ENCODE measurements around the gene ANKRD55. TPM values are rescaled to one million over a fixed set of nuclear protein-coding genes. Genes with fewer than 3 reads are reported as not detected.

The ANKRD55 gene
- total and polyA plus RNA-seq, 2 of the 8 experiments (the other 6 are each of a cell fraction or from before 2014, with no cell fraction given): not detected

DNA sequence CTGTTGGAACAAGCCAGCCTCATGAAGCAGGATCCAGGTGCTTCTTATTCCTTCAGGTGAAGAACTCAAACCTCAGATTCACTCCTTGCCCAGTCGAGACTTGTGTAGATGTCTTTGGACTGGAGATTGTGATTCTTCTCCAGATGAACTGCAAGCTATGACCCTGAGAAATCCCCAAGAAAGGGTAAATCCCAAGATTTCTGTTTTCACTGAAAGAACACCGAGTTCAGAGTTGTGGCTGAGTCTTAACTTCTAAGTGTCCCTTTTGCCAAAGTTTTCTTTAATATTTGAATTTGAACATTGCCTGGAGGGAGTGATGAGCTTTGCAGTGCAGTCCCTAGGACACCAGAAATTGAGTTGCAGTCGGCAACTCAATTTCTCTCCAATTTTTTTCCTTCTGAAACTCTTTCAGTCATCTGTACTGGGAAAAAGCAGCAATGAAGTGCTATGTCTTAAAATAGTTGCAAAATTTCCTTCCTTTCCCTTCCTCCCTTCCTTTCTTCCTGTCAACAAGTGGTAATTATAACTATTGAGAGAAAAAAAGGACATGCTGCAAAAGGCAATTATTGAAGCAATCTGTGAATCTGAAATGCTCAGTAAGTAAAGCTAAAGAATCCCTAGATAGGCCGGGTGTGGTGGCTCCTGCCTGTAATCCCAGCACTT, 56.1 kb downstream of the ANKRD55 start:
- Histone ChIP-seq H3K9ac (replicated peaks in 1 of 4; ENCODE audit: extremely low read depth in 1 of 4, low read depth in 3 of 4, low read length in 3 of 4) (no peak overlapping the region), H3K4me3 (ENCODE audit: extremely low read depth in 1 of 4, insufficient read depth in 2 of 4, low read depth in 3 of 4, low read length in 4 of 4) (no peak overlapping the region), H3K79me1 (ENCODE audit: low read depth, low read length) (no peaks in the 10 kb centered on the region), H3K14ac (ENCODE audit: insufficient read length) (no peak overlapping the region), H2BK12ac (ENCODE audit: low read depth, low read length) (no peak overlapping the region), H3K27me3 (replicated peaks in 1 of 4; ENCODE audit: control insufficient read depth in 3 of 4, extremely low read depth in 1 of 4, insufficient read depth in 3 of 4, low read length in 3 of 4) (no peaks in the 10 kb centered on the region), H3K27ac (ENCODE audit: low read depth, low read length) (no peak overlapping the region), H4K91ac (replicated peaks; ENCODE audit: insufficient read length, low read length) (no peak overlapping the region), H3K23me2 (ENCODE audit: low read depth, low read length) (no peaks in the 10 kb centered on the region), H3K23ac (ENCODE audit: insufficient read length) (no peak overlapping the region), H3K18ac (ENCODE audit: extremely low read depth, low read length) (no peak overlapping the region), H2AK5ac (ENCODE audit: low read depth, low read length) (no peak overlapping the region), H3K56ac (replicated peaks; ENCODE audit: insufficient read length, low read depth, low read length) (no peak overlapping the region), H4K20me1 (replicated peaks in 1 of 2; ENCODE audit: control insufficient read depth in 1 of 2, insufficient read depth in 2 of 2, low read length in 2 of 2) (no peaks in the 10 kb centered on the region), H3K79me2 (ENCODE audit: control insufficient read depth in 1 of 2, insufficient read depth in 2 of 2, low read length in 2 of 2) (no peaks in the 10 kb centered on the region), H2BK120ac (replicated peaks; ENCODE audit: low read depth, low read length) (no peak overlapping the region), H2AFZ (ENCODE audit: low read length) (no peak overlapping the region), H4K5ac (ENCODE audit: insufficient read length, low read depth, low read length) (no peak overlapping the region), H2BK20ac (ENCODE audit: low read length) (no peak overlapping the region), H2BK15ac (ENCODE audit: low read length) (no peak overlapping the region), H3K4me2 (ENCODE audit: insufficient read depth in 1 of 2, low read depth in 2 of 2, low read length in 2 of 2) (no peak overlapping the region), H4K8ac (ENCODE audit: extremely low read depth, insufficient read depth, low read length) (no peak overlapping the region), H3K4me1 (replicated peaks in 1 of 4; ENCODE audit: control insufficient read depth in 3 of 4, insufficient read depth in 4 of 4, low read length in 3 of 4) (peaks cover 0 to 3% (median 2%) of the 10 kb centered on the region in 4 experiments; a peak in 2 of 7 replicates), H3K4ac (replicated peaks; ENCODE audit: insufficient read length, low read depth, low read length) (no peak overlapping the region), H2BK5ac (ENCODE audit: low read depth, low read length) (no peak overlapping the region), H3K36me3 (ENCODE audit: control insufficient read depth in 2 of 4, insufficient read depth in 4 of 4, low read length in 3 of 4) (no peaks in the 10 kb centered on the region), H3K9me3 (ENCODE audit: insufficient read depth in 2 of 2, low read depth in 1 of 2, low read length in 1 of 2) (no peaks in the 10 kb centered on the region; a peak in 1 of 4 replicates)
- DNase-seq (ENCODE audit: low read depth in 1 of 2, low spot score in 2 of 2) (no peak), FAIRE-seq (no peak)
- ChIA-PET CTCF (ENCODE audit: partially characterized antibody) (interaction anchor here (1.0 to 1.5 kb wide), 2 partner anchors 24 to 87 kb away, joined by 3 to 5 read pairs; no protein-coding TSS in a partner anchor), POLR2A (ENCODE audit: partially characterized antibody) (no interaction called here)
- WGBS, 2 experiments (ENCODE audit: extremely low coverage in 1 of 2, insufficient coverage in 1 of 2, insufficient read length in 1 of 2, insufficient replicate concordance in 2 of 2, low coverage in 1 of 2, low lambda C conversion rate in 2 of 2, missing lambda C conversion rate in 1 of 2): 90% methylated on average over 4 of the region's 4 CpGs; no CpG with 5 or more reads in 1 of the 2 experiments
- TF ChIP-seq TEAD4 (IDR thresholded peaks at IDR 0.05; ENCODE audit: low read depth, low read length): no peak
